GM21381 (cell line): ENCODE data around the gene GPR35.
A peak's percentile ranks its signal among the peaks of the same experiment; 100 is the strongest.

Experiments
- ATAC-seq: cut with Tn5 transposase; IDR thresholded peaks from one replicate; pipeline ENCODE4 v1.9.1; 2021; ENCODE audit warnings: mild to moderate bottlenecking, moderate library complexity; ENCODE audit not compliant: unreplicated experiment

The GPR35 gene

GRCh38 chr2:240624950-240625621 lies at the start of gene GPR35:
TSS of gene GPR35 (plus strand) at chr2:240625480. CDS start at chr2:240629953, 4,473 bp downstream.
- no peak for ATAC-seq

- no peak for ATAC-seq
These were observed 49.2 kb upstream of the GPR35 start for GRCh38 chr2:240576036-240576435.

- no peak for ATAC-seq
These were observed 48.7 kb upstream of the GPR35 start for GRCh38 chr2:240576436-240577205.

DNA sequence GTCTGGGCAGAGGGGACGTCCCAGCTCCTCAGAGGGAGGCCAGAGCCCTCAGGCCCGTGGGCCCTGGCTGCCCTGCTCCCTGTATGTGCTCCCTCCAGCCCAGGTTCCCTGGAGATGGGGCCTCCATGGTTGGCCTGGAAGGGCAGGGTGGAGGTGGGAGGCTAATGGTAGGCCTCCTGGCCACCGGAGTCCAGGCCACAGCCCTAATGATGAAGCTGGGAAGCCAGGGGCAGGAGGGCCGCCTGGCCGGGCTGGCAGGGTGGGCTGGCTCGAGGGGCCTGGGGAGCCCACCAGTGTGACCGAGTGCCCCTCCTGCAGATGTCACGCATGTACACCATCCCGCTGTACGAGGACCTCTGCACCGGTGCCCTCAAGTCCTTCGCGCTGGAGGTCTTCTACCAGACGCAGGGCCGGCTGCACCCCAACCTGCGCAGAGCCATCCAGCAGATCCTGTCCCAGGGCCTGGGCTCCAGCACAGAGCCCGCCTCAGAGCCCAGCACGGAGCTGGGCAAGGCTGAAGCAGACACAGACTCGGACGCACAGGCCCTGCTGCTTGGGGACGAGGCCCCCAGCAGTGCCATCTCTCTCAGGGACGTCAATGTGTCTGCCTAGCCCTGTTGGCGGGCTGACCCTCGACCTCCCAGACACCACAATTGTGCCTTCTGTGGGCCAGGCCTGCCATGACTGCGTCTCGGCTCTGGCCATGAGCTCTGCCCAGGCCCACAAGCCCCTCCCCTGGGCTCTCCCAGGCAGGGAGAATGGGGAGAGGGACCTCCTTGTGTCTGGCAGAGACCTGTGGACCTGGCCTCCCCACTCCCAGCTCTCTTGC lies 47.8 kb upstream of the GPR35 start:
- no peak for ATAC-seq

GRCh38 chr2:240578110-240578450 lies 47.2 kb upstream of the GPR35 start:
- no peak for ATAC-seq

DNA sequence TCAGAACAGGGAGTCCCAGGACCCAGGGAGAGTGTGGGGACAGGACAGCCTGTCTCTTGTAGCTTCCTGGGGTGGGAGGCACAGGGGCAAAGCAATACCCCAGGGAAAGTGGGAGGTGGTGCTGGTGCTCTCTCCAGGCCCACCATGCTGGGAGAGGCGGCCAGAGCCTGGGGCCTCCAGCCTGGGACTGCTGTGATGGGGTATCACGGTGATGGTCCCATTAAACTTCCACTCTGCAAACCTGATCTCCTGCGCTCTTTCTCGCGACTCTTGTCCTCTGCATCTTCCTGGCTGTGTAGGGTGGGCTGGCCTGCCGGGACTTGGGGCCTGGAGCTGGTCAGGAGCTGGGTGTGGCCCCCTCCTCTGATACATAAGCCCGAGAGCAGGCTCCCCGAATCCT lies 46.8 kb upstream of the GPR35 start:
- ATAC-seq: no peak

GRCh38 chr2:240579071-240579762 lies 46.1 kb upstream of the GPR35 start:
- ATAC-seq: no peak

GRCh38 chr2:240579771-240580614 lies 45.3 kb upstream of the GPR35 start:
- peak; percentile 38 for ATAC-seq

- no peak for ATAC-seq
These were observed 43.5 kb upstream of the GPR35 start for GRCh38 chr2:240581811-240582210.

DNA sequence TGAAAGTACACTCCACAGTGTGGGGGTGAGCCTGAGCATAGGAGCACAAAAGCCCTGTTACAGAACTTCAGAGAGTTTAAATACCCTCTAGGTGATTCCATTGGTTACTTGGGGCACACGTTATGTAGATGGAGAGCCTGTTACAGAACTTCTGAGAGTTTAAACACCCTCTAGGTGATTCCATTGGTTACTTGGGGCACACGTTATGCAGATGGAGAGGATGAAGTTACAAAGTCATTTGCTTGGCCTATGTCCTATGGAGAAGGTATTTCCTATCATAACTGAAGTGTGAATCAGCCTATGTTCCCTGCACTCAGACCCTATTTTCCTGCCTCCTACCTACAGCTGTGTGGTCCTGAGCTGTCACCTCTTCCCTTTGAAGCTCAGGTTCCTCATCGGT lies 42.5 kb upstream of the GPR35 start:
- ATAC-seq: no peak

DNA sequence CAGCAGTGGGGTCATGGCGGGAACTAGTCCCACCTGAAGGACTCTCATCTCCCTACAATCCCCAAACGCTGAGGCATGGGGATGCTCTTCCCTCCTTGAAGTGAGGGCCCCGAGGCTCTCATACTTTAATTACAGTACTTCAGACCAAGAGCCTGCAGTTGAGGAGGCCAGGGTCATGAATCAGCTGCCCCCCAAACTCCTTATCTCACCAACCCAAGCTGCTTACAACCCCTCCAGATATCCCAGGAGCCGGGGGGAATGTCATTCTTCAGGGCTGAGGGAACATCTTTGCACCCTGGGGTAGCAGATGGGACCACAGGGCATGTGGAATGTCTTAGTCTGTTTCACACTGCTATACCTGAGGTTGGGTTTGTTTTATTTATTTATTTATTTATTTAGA lies 41.5 kb upstream of the GPR35 start:
- no peak for ATAC-seq

DNA sequence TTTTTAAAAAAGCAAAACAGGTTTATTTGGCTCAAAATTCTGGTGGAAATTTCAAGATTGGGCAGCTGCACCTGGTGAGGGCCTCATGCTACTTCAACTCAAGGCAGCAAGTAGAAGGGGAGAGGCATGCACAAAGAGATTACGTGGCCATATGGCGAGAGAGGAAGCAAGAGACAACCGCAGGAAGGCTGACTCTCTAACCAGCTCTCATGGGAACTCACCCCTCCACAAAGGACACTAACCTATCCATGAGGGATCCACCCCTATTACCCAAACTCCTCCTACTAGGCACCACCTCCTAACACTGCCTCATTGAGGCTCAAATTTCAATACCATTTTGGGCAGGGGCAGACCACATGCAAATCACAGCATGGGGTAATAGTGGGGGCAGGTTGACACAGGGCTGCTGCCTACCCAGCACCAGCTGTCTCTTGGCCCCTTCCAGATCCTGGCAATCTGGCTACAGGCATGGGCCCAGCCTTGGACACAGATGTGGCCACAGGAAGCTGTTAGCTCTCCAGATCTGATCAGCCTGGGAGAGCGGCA lies 40.7 kb upstream of the GPR35 start:
- ATAC-seq: peak; percentile 47

GRCh38 chr2:240585101-240585500 lies 40.2 kb upstream of the GPR35 start:
- peak; percentile 19 for ATAC-seq

DNA sequence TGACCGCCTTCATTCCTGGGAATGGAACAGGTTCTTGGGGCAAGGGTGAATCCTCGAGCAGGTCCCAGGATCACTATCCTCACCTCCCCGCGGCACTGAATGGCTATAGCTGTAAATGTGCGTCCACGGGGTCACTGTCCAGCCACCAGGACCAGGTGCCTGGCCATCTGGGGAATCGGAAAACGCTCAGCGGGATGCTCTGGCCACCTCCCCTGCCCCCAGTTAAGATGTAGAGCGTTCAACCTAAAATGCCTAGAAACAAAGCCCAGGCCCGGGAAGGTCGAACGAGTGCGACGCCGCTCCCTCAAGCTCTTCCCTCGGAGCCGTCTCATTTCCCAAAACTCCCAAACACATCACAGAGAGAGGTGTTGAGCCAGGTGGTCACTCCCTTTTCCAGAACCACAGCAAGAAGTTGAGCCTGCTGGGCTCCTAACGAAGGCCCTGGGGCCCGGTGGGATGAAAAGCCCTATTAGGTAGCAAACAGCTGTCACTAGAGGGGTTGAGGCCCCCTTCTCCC lies 39.5 kb upstream of the GPR35 start:
- ATAC-seq: peak; percentile 0

DNA sequence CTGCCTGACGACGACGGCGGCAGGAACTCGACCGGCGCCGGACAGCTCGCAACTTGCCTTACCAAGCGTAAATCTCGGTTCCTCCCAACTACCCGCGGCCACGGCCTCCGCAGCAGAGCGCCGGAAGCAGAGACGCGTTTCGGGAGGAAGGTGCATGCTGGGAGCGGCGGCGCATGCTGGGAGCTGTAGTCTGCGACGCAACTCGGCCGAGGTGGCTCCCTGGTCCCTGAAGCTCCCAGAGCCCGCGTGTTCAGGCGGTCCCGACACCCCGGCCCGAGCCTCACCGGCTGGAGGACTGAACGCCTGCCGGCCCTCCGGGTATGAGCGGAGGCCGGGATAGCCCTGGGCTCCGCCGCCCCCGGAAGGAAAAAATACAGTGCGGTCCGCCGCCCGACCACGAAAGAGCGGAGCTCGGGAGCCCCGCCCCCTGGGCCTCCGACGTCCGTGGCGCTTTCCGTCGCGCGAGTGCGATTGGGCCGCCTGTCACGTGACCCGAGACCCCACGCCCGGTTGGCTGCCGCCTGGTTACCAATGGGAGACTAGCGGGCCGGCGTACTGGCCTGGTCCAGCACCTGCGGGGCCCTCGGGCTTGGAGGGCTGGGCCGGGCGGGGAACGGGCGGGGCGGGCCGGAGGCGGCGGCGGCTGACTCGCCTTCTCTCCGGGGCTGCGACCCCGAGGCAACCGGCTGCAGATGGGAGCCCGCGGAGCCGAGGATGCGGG lies 38.9 kb upstream of the GPR35 start, which contains the start of gene CAPN10:
Gene CAPN10 (plus strand): TSS at position 537 of the 721 bp plus-strand sequence. CDS start 178 bp downstream, at position 715.
- ATAC-seq: peak; percentile 67

DNA sequence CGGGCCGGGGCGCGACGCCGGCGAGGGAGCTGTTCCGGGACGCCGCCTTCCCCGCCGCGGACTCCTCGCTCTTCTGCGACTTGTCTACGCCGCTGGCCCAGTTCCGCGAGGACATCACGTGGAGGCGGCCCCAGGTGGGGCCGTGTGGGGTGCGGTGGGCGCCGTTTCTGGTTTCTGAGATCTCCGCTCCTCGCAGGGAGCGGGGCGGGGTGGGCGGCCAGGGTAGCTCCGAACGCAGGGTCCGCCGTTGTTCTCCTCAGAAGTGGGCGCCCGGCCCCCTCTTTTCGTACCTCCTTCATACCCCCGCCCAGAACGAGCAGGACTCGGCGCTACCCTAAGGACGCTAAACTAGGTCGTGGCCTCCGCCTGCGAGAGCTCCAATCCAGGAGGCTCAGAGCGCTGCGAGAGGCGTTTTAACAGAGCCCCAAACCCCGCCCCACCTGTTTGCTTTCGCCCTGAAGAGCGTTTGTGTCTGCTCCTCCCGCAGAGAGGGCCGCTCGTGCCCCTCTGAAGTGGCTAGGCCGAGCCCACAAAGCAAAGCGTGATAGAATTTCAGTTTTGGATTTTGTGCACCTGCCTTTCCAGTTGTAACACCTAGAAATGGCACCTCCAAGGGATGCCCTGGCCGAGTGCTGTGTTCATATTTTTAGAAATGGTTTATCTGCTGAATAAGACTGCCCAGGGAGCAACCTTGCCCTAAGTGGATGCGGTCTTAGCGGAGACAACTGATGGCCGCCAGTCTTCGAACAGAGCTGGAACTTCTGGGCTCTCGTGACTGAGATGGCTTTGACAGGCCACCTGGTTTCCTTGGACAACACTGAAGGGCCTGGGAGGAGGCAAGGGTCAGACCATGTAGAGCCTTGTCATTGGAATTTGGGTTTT lies 38.1 kb upstream of the GPR35 start:
- peak; percentile 0 for ATAC-seq

GRCh38 chr2:240588006-240588655 lies 37.1 kb upstream of the GPR35 start:
- ATAC-seq: no peak
